NCI-H526 (cell line): ENCODE results near the gene FGF14.

Experiments
- DNase-seq, 2 experiments: peaks; one replicate each; lab custom pipeline; 2025; lab: John Stamatoyannopoulos, UW

The FGF14 gene

DNA sequence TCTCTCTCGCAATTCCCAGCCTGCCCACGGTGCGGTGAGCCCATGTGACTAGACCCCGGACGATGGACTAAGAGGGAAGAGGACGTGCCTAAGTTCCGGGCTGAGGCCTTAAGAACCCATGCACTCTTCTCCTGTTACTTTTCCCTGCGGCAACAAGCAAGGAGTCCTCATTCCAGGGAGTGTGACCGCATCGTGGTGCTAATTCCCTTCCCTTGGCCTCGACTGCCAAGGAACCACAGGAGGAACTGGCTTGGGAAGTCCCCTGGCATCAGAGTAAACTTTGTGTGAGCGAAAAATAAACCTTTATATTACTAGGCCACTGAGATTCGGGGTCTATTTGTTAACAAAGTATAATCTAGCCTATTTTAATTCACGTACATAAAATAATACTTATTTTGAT, 34.0 kb downstream of the FGF14 start:
- no peak for DNase-seq

DNA sequence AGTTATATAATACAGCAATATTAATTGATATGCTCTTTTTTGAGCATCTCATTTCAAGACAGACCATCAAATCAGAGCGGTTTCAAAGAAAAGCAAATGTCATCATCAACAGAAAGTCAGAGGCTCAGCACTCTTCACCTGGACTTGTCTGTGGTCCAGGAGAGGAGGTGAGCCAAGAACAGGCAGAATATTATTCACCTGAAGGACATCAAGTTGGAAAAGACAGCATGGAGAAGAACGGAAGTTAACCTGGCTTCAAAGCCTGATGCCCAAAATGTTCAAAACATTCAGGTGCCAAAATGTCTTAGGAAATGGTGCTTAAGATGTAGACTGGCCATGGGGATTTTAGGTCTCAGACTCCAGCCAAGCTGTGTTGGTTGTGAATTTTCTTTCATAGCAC, 40.7 kb downstream of the FGF14 start:
- no peak for DNase-seq

DNA sequence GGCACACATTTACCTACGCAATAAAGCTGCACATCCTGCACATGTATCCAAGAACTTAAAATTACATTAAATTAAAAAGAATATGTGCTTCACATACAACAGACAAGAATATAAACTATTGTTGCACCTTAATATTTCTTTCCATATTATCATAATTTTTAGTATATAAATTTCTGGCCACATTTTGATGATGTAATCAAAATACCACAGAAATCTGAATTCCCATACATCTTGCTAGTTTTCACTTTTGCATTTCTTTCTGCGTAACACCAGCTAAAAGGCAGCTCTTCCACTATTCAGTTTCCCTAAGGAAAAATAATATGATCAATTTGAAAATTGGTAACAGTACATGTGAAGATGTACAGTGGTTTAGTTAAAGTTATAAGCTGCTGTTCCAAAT, 42.6 kb downstream of the FGF14 start:
- no peak for DNase-seq

GRCh38 chr13:102355251-102355650, 46.6 kb downstream of the FGF14 start:
- DNase-seq = no peak

- DNase-seq = no peak
Measured at GRCh38 chr13:102354011-102354410, 47.8 kb downstream of the FGF14 start.

DNA sequence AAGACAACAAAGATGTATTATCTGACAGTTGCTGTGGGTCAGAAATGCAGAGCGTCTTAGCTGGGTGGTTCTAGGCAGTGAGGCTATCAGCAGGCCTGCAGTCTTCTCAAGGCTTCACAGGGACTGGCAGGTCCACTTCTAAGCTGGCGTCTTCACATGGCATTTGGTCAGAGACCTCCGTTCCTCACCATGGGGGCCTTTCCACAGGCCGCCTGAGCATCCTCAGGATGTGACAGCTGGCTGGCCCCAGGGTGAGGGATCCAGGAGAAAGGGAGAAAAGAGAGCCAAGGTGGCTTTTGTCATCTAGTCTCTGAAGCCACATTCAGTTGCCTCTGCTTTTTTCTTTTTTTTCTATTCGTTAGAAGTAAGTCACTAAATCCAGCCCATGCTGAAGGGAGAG, 50.3 kb downstream of the FGF14 start:
- no peak for DNase-seq

DNA sequence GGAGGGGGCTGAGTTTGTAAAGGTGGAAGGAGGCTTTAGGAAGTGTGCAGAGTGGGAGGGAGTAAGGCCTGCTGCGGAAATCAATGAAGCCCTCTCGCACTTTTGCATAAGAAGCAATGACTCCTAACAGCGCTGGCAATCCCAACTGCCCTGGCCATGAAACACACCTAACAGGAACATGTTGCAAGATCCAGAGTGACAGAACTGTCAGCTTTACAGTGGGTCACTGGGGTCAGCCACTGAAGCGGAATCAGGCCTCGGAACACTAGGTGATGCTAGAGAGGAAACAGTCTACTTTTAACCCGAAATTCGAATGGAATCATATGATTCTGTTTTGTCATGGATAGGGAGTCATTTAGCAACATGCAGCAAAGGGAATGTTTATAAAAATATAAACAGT, 54.4 kb downstream of the FGF14 start:
- no peak for DNase-seq

DNA sequence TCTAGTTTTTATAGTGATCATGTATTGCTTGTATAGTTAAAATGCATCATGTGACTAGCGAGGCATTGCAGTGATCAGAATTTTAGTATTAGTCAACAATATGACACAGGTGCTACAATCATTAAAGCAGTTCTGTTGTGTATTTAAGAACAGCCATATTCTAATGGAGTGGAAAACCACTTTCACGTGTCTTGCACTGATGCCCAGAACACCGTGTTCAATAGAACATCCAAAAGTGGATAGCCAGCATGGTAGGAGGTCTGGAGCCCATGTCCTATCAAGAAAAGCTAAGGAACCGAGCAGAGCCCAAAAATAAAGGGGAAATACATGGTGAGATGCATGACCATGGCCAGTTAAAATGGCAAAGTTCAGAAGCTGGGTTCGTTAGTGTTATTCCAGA, 55.1 kb downstream of the FGF14 start:
- no peak for DNase-seq

DNA sequence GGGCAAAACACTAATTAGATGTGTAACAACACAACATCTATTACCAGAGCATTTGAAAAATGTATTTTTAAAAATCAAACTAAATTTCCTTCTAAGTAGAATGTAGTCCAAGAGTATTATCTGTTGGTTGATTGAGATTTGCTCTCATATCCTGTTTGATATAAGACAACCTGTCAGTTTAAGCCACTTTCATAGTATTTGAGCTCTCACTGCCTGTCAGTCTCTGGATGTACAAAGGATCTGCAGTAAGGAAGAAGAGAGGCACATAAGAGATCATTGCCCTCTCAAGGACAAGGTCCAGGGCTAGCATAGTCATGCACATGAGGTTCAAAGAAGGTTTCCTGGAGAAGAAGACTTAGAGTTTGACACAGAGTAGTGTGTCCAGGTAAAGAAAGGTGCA, 57.4 kb downstream of the FGF14 start:
- DNase-seq = no peak

GRCh38 chr13:102333320-102334198, 68.3 kb downstream of the FGF14 start:
- no peak for DNase-seq

DNA sequence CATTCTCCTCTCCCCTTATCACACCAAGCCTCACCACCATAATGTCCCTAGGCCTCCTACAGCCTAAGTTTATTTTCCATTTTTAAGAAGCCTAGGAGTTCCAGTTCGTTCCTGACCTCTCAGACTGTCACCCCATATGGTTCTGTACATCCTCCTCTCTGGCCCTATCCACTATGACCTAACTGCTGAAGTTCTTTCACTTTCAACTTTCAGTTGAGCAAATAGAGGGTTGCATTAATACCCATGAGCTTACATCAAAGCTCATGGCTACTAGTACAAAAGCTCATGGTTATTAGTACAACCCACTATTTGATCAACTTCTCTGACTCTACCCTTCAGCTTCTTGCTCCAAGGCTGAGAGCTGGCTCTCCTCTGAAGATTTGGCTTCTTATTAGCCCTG, 72.9 kb downstream of the FGF14 start:
- DNase-seq = no peak

DNA sequence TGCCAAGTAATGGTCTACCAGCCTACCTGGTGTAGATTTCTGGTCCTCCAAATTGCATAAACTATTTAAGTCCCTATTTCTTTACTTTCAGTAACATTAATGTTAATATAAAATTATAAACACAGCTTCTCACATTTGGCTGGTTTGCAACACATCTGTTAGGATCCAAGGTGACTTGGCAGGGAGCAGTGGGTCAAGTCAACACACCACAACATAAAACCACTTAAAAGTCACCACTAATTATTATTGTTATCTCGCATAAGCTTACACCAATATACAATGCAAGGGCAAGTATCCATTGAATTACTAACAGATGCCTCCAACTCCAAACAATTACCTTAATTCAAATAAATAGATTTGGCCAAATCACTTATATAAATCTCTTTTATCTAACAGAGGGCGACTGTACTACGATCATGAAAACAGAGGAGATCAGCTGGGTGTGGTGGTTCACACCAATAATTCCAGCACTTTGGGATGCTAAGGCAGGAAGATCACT, 74.7 kb downstream of the FGF14 start:
- no peak for DNase-seq

GRCh38 chr13:102326381-102327118, 75.3 kb downstream of the FGF14 start:
- no peak for DNase-seq

DNA sequence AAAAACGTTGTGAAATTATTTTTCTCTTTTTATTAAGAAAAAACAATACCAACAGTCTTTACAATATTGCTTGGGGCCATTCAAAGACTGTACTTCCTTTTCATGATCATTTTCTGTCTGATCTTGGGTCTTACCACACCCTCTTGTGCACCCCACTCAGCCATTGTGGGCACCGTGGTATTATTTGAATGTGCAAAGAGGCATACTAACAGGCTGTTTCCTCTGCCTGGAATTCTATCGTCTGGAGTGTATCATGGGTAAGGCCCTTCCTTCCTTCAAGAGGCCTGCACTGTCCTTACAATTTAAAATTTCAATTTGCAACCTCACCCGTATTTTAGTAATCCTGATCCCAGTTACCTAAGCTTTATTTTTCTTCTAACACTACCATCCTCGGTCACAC, 76.5 kb downstream of the FGF14 start:
- no peak for DNase-seq

- DNase-seq = no peak
Measured at GRCh38 chr13:102323505-102323904, 78.3 kb downstream of the FGF14 start.

DNA sequence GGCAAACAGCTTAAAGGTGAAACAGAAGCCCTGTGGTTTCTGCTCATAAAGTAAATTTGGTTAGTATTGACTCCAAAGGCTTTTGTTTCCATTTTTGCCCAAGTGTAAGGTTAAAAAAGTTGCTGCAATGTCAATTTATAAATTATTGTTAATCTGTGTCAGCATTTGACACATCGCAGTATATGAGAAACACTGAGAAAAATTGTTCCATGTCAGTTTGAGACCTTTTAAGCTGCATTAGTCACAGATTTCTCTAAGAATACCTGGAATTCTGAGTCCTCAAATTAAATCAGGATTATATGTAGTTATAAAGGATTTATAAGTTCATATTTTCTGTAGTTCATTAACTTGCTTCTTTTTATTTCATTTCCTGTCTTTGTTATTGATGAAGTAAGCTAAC, 78.8 kb downstream of the FGF14 start:
- no peak for DNase-seq

DNA sequence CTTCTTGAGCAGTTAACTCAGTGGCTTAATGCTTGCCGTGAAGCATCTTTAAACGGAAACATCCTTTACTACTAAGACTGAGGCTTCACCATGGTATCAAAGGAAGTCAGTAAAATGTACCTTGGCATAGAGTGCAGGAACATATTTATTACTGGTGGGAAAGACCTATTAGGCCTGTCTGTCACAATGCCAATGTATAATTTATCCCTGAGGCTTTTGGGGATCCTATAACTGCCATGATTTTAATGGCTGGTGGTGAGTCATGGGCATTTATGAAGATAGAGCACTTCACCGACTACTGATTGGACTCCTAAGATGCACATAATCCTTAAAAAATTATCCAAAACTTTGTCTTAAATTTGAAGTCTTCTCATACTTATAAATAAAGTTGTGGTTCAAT, 79.6 kb downstream of the FGF14 start:
- DNase-seq = no peak

GRCh38 chr13:102318233-102318632, 83.6 kb downstream of the FGF14 start:
- DNase-seq = no peak

- DNase-seq = no peak
Measured at GRCh38 chr13:102317593-102317992, 84.3 kb downstream of the FGF14 start.

GRCh38 chr13:102316732-102317131, 85.1 kb downstream of the FGF14 start:
- no peak for DNase-seq

DNA sequence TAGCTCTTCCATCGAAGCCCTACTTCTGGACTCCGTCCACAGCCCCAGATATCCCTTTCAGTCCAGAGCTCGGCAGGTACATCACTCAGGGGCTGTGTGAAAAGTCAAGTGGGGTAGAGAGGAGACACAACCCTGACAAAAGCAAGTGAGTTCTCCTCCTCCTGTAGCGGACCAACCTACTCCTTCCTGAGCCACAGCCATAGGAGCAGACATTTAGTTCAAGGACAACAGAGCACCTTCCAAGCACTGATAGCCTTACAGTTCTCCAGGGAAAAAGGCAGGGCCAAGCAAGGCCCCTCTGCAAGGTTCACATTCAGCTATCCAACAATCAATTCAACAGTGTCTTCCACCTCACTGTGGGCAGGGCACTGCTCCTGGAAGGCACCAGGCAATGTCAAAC, 89.0 kb downstream of the FGF14 start:
- DNase-seq = no peak

GRCh38 chr13:102311901-102312300, 89.9 kb downstream of the FGF14 start:
- no peak for DNase-seq

GRCh38 chr13:102311419-102311796, 90.4 kb downstream of the FGF14 start:
- DNase-seq = no peak
